Panc1 (cell line): ENCODE data around the gene CACNA1C.

Source experiments
- CTCF ChIP-seq: fragments of 450-650 bp; IDR thresholded peaks from 2 replicates; pipeline ENCODE4 v1.5.1; 2017; ENCODE audit warnings: mild to moderate bottlenecking
- POLR2AphosphoS5 ChIP-seq: IDR thresholded peaks from 2 replicates; pipeline ENCODE4 v1.6.1; 2012; ENCODE audit warnings: mild to moderate bottlenecking, low read depth, low read length, moderate library complexity
- TCF7L2 ChIP-seq: IDR thresholded peaks from 2 replicates; pipeline ENCODE4 v1.6.1; 2011; ENCODE audit warnings: mild to moderate bottlenecking, low read depth, low read length, inconsistent platforms

GRCh38 chr12:2403221-2403976 lies 350.6 kb downstream of the CACNA1C start:
- no peak for TF ChIP-seq POLR2AphosphoS5
- TF ChIP-seq CTCF, result no peak
- no peak for TF ChIP-seq TCF7L2
